ENCODE data around the gene SHISA8. TPM values are rescaled to one million over a fixed set of nuclear protein-coding genes. Genes with fewer than 3 reads are reported as not detected.

Gene SHISA8
- total RNA-seq, 2 experiments from 2014 or later = 0.74 TPM; not detected in 1

GRCh38 chr22:41963453-41964111 is 48.7 kb upstream of the SHISA8 start:
- no peaks in the 10 kb centered on the region for H4K20me1 ChIP-seq (ENCODE audit: insufficient read depth, low read length)
- POLR2A ChIA-PET = no interaction called here
- H3K36me3 ChIP-seq (ENCODE audit: insufficient read depth, low read length) = no peaks in the 10 kb centered on the region
- CTCF ChIA-PET (ENCODE audit: unreplicated experiment) = interaction anchor here (0.5 kb wide), 1 partner anchor 69 kb away, joined by 3 read pairs; no protein-coding TSS in a partner anchor
- intact Hi-C loops (cut with micrococcal nuclease; ENCODE audit: unreplicated experiment) = no loop called here
- no peak overlapping the region for H3K27ac ChIP-seq (ENCODE audit: low read depth, low read length, poor library complexity, severe bottlenecking)
- TF ChIP-seq CTCF (conservative IDR thresholded peaks at IDR 0.05; ENCODE audit: low read length) (no peak), EZH2phosphoT487 (IDR thresholded peaks at IDR 0.05; ENCODE audit: borderline replicate concordance, low read depth, low read length) (no peak)
- no TSS peak for BruUV-seq (replicated peaks)
- H3K9me3 ChIP-seq (ENCODE audit: low read length) = no peaks in the 10 kb centered on the region
- H3K9me2 ChIP-seq (ENCODE audit: insufficient read depth, low read length) = no peaks in the 10 kb centered on the region
- DNase-seq (ENCODE audit: low spot score) = no peak
- peaks cover 11% of the 10 kb centered on the region for H3K4me1 ChIP-seq (ENCODE audit: insufficient read depth, low read length, poor library complexity, severe bottlenecking)
- H3K4me2 ChIP-seq (ENCODE audit: low read length) = no peak overlapping the region
- no peaks in the 10 kb centered on the region for H3K79me2 ChIP-seq (ENCODE audit: insufficient read depth, low read depth, low read length)
- H3K4me3 ChIP-seq (ENCODE audit: low read depth, low read length, poor library complexity, severe bottlenecking) = no peak overlapping the region
- no peak overlapping the region for H2AFZ ChIP-seq (ENCODE audit: low read length)

- BruUV-seq (replicated peaks) = no TSS peak
- H3K79me2 ChIP-seq (ENCODE audit: insufficient read depth, low read depth, low read length) = no peaks in the 10 kb centered on the region
- H3K4me3 ChIP-seq (ENCODE audit: low read depth, low read length, poor library complexity, severe bottlenecking) = no peak overlapping the region
- H3K36me3 ChIP-seq (ENCODE audit: insufficient read depth, low read length) = no peaks in the 10 kb centered on the region
- CTCF ChIA-PET (ENCODE audit: unreplicated experiment) = no interaction called here
- no peak overlapping the region for H2AFZ ChIP-seq (ENCODE audit: low read length)
- peaks cover 19% of the 10 kb centered on the region for H3K4me1 ChIP-seq (ENCODE audit: insufficient read depth, low read length, poor library complexity, severe bottlenecking)
- POLR2A ChIA-PET = interaction anchor here (0.5 kb wide), 1 partner anchor 126 kb away, joined by 4 read pairs; no protein-coding TSS in a partner anchor
- H3K9me2 ChIP-seq (ENCODE audit: insufficient read depth, low read length) = no peaks in the 10 kb centered on the region
- H4K20me1 ChIP-seq (ENCODE audit: insufficient read depth, low read length) = no peaks in the 10 kb centered on the region
- H3K9me3 ChIP-seq (ENCODE audit: low read length) = no peaks in the 10 kb centered on the region
- no peak overlapping the region for H3K27ac ChIP-seq (ENCODE audit: low read depth, low read length, poor library complexity, severe bottlenecking)
- peak overlapping the region; percentile 57; the same call in 1 of the 2 replicates for H3K4me2 ChIP-seq (ENCODE audit: low read length)
- intact Hi-C loops (cut with micrococcal nuclease; ENCODE audit: unreplicated experiment) = loop anchor here (2.0 kb wide), 1 partner anchor 135 kb away; no protein-coding TSS in a partner anchor
- TF ChIP-seq EZH2phosphoT487 (IDR thresholded peaks at IDR 0.05; ENCODE audit: borderline replicate concordance, low read depth, low read length) (no peak), CTCF (conservative IDR thresholded peaks at IDR 0.05; ENCODE audit: low read length) (no peak)
- DNase-seq (ENCODE audit: low spot score) = no peak
These were observed 43.2 kb upstream of the SHISA8 start for GRCh38 chr22:41957941-41958556.

- Histone ChIP-seq H3K27ac (ENCODE audit: low read depth, low read length, poor library complexity, severe bottlenecking) (no peak overlapping the region), H3K36me3 (ENCODE audit: insufficient read depth, low read length) (no peaks in the 10 kb centered on the region), H3K79me2 (ENCODE audit: insufficient read depth, low read depth, low read length) (peaks cover 23% of the 10 kb centered on the region; the same call in 1 of the 2 replicates), H4K20me1 (ENCODE audit: insufficient read depth, low read length) (no peaks in the 10 kb centered on the region), H3K9me2 (ENCODE audit: insufficient read depth, low read length) (no peaks in the 10 kb centered on the region), H3K4me1 (ENCODE audit: insufficient read depth, low read length, poor library complexity, severe bottlenecking) (peaks cover 56% of the 10 kb centered on the region), H2AFZ (ENCODE audit: low read length) (no peak overlapping the region), H3K9me3 (ENCODE audit: low read length) (no peaks in the 10 kb centered on the region), H3K4me3 (ENCODE audit: low read depth, low read length, poor library complexity, severe bottlenecking) (no peak overlapping the region), H3K4me2 (ENCODE audit: low read length) (peak overlapping the region; percentile 52)
- intact Hi-C loops (cut with micrococcal nuclease; ENCODE audit: unreplicated experiment) = no loop called here
- ChIA-PET POLR2A (no interaction called here), CTCF (ENCODE audit: unreplicated experiment) (no interaction called here)
- no peak for TF ChIP-seq CTCF (conservative IDR thresholded peaks at IDR 0.05; ENCODE audit: low read length)
- no peak for TF ChIP-seq EZH2phosphoT487 (IDR thresholded peaks at IDR 0.05; ENCODE audit: borderline replicate concordance, low read depth, low read length)
- no peak for DNase-seq (ENCODE audit: low spot score)
- BruUV-seq (replicated peaks) = no TSS peak
These were observed 37.8 kb upstream of the SHISA8 start for GRCh38 chr22:41952713-41953112.
